H1 (cell line): ENCODE results near the gene ZBED6. TPM values are rescaled to one million over a fixed set of nuclear protein-coding genes. Genes with fewer than 3 reads are reported as not detected.

ENCODE experiments used
- CBX5 ChIP-seq: fragments of 300-800, 300-1000 bp; sonication (generic); IDR thresholded peaks from 2 replicates; pipeline ENCODE4 v1.7.1; 2016; ENCODE audit warnings: antibody characterized with exemption, low read length, low read depth
- CHD2 ChIP-seq: IDR thresholded peaks from 2 replicates; pipeline ENCODE4 v1.6.1; 2012; ENCODE audit warnings: low read length, improper control_type of control experiment
- GTF2F1 ChIP-seq: IDR thresholded peaks from 2 replicates; pipeline ENCODE4 v1.6.1; 2012; ENCODE audit warnings: low read depth, low read length, improper control_type of control experiment, borderline replicate concordance
- NANOG ChIP-seq: IDR thresholded peaks from 2 replicates; pipeline ENCODE4 v1.6.1; 2011; ENCODE audit warnings: low read length, low read depth, mild to moderate bottlenecking, inconsistent platforms; ENCODE audit not compliant: insufficient read depth, poor library complexity, severe bottlenecking
- ZNF274 ChIP-seq: IDR thresholded peaks from 2 replicates; pipeline ENCODE4 v1.7.0; 2012; ENCODE audit warnings: low read length, borderline replicate concordance; ENCODE audit errors: extremely low read depth
- polyA plus RNA-seq, 7 experiments: library from polyadenylated mRNA; depleted of rRNA in 3 of 7; stranded (reverse) in 5 of 7; unstranded in 2 of 7; fragments of >200 nt in 5 of 7; fragments of 200-250 nt in 2 of 7; gene quantifications; 1 replicate in 5 of 7; 2 replicates in 1 of 7; 4 replicates in 1 of 7; pipeline versions ENCODE4 v1.2.1 to v1.2.3, GENCODE V29; 2011 to 2013; ENCODE audit warnings: missing spikeins in 2 of 7, mixed read lengths in 2 of 7
- total RNA-seq: library from RNA; stranded (reverse); fragmentation: NEBNext Ultra II Directional; extraction: Animal tissue kit (Norgen Biotek cat#: 25700); gene quantifications from 2 replicates; pipeline ENCODE4 v1.2.1, GENCODE V29; 2021
- TF ChIP-seq, protein P1 (sequence below): IDR thresholded peaks from 2 replicates; pipeline ENCODE4 v1.6.1; 2011; ENCODE audit warnings: low read length, improper control_type of control experiment

ZBED6 gene
- total and polyA plus RNA-seq, 2 of the 8 experiments (the other 6 are each of a cell fraction or from before 2014, with no cell fraction given) = 1.4 to 25.9 TPM

DNA sequence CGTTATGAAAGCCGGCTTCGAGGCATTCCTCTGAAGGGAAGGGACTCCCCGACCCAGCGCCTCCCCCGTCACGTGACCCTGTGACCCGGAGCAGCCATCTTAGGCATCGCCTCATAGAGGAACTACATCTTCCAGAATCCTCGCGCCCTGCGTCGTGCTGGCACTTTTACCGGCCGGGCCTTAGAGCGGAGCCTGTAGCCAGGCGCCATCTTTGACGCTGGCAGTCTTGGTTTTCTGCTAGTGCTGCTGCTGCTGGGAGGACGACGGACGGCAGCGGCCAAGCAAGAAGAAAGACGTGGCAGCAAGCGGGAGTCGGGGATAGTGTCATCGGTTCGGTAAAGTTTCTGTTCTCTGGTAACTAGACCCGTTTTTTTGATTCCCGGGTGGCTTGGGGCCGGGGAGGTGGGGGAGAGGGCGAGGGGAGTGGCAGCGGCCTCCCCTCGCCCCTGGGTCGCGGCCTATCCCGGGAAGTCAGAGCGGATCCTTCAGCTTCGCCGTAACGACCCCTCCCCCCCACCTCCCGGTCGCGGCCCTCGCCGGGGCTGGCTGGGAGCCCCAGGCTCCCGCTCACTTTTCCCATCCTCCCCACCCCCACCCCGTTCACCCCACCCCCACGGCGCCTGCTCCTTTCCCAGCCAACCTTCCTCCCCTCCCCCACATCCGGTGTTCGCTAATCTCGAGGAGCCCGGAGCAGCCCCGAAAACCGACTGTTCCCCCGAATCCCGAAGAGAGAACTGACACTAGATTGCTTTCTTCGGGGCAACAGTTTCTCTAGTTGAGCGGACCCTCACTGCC is at the start of gene ZBED6, which contains the start of gene ZC3H11A (continued):
- TF ChIP-seq, protein P1, sequence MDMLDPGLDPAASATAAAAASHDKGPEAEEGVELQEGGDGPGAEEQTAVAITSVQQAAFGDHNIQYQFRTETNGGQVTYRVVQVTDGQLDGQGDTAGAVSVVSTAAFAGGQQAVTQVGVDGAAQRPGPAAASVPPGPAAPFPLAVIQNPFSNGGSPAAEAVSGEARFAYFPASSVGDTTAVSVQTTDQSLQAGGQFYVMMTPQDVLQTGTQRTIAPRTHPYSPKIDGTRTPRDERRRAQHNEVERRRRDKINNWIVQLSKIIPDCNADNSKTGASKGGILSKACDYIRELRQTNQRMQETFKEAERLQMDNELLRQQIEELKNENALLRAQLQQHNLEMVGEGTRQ = peak; percentile 98
- peak; percentile 77; the same call in 1 of the 2 replicates for TF ChIP-seq GTF2F1
- TF ChIP-seq ZNF274 = no peak
- peak; percentile 10; the same call in 1 of the 2 replicates for TF ChIP-seq CHD2
- no peak for TF ChIP-seq CBX5
- TF ChIP-seq NANOG = no peak
